Dermis blood vessel endothelial cell (primary cell): ENCODE results near the gene CD180. TPM values are rescaled to one million over a fixed set of nuclear protein-coding genes. Genes with fewer than 3 reads are reported as not detected.

Experiments
- DNase-seq: peaks from one replicate; pipeline ENCODE4 v3.0.0; 2010
- total RNA-seq: library from RNA; depleted of rRNA; stranded (reverse); fragments of >200 nt; gene quantifications from 2 replicates; pipeline ENCODE4 v1.2.3, GENCODE V29; 2014

Gene CD180
- total RNA-seq, 1 donor from 2014 or later: not detected

GRCh38 chr5:67160985-67161384 is 35.6 kb downstream of the CD180 start:
- DNase-seq: no peak

DNA sequence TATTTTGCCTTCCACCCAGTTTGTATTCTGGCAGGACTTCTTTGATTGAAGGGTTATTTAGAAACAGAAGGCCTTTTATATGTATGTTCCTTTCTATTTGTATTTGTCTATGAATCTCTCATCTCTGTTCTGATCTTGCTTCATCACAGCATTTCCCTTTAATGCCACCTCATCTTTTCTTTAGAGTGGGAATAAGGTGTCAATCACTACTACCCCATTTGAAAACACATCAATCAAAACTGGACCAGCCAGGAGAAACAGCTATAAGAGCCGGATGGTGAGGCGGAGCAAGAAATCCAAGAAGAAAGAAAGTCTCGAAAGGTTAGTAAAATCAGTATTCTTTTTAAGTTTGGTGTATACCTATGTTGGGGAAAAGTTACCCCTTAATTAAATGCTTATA is 36.3 kb downstream of the CD180 start:
- no peak for DNase-seq

GRCh38 chr5:67156976-67157583 is 39.5 kb downstream of the CD180 start:
- DNase-seq: peak; percentile 64

- no peak for DNase-seq
Measured at GRCh38 chr5:67154556-67155206, 41.9 kb downstream of the CD180 start.

DNA sequence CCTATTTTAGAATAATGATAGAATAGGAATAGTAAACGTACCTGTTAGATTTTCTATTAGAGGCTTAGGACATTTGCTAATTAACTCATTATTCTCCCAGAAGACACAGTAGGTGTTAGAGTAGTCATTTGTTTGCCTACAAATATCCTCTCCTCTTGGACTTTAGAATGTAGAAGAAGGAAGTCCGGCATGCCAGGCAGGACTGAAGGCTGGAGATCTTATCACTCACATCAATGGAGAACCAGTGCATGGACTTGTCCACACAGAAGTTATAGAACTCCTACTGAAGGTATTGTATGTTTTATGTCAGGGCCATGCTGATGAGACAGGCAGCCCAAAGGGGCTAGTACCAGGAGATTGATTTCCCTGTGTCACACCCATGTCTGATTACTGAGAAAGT is 43.3 kb downstream of the CD180 start:
- DNase-seq: no peak

GRCh38 chr5:67152400-67152799 is 44.2 kb downstream of the CD180 start:
- no peak for DNase-seq

GRCh38 chr5:67149951-67150523 is 46.6 kb downstream of the CD180 start:
- DNase-seq: peak; percentile 15

GRCh38 chr5:67149057-67149950 is 47.3 kb downstream of the CD180 start:
- DNase-seq: no peak

DNA sequence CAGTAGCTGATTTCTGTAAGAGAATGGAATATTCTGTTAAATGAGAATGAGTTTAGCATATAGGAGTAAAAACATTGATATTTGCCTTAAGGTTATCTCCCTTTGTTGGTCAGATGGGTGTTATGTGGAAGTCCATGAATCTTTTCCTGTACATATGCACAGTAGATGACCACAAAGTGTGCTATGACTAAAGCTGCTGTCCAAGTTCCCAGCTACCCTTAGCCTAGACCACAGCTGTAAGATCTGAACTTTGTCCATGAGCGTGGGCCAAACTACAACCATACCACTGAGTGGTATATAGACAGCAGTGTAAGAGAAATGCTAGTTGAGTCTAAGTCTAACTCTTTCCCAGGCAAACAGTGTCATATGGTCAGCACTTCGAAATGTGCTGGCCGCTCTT is 48.8 kb downstream of the CD180 start:
- no peak for DNase-seq

- DNase-seq: no peak
Measured at GRCh38 chr5:67146981-67147380, 49.6 kb downstream of the CD180 start.

GRCh38 chr5:67146574-67146973 is 50.0 kb downstream of the CD180 start:
- no peak for DNase-seq

DNA sequence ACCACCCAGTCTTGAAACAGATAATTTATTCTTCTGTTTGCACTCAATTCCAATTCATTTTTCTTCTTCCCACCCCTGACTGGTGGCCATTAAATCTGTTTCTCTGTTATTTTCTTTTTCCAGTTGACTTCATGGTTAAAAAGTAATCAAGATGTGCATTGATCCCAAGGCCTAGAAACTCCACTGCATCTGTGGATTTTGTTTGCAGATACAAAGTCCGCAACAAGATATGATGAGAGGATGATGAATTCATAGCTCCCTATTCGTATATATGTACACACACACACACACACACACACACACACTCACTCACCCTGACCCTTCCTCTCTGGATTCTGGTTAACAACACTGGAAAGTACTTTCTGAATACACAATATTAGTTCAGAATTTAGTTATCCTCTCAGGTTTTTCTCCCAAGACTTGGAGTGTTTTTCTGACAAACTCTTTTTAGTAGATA is 52.4 kb downstream of the CD180 start:
- no peak for DNase-seq

- DNase-seq: no peak
Measured at GRCh38 chr5:67143549-67143948, 53.0 kb downstream of the CD180 start.

DNA sequence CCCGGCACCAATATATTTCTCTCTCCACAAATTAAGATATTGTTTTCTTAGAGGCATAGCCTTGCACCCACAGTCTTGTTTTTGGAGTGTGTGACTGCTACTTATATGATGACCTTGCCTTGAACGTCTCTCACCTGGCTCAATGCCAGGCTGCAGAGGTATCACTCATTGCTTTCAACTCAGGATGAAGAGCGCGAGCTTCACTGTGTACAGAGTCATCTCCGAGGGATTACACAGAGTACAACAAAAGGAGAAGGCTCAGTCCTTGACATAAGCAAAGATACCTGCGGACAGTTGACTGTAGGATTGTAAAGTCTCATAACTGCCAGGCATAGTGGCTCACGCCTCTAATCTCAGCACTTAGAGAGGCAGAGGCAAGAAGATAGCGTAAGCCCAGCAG is 53.8 kb downstream of the CD180 start:
- DNase-seq: no peak

GRCh38 chr5:67141644-67142043 is 55.0 kb downstream of the CD180 start:
- DNase-seq: no peak

DNA sequence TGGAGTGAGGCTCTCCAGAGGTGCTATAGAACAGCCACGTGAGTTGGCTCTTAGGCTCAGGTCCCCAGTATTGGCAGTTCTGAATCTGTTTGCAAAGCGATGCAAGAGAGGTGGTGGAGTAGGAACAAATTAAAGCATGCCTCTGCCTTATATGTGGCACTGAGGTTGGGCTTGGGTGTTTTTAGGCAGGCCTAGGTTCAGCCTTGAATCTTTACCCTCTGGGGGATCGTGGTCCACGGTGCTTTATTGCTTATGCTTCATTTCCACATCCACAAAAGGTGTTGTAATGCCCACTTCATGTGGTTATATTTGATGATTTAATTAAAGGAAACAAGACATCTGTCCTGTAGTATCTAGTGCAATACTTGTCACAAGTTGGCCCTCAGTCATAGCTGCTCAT is 56.2 kb downstream of the CD180 start:
- DNase-seq: no peak

- no peak for DNase-seq
Measured at GRCh38 chr5:67139030-67139429, 57.6 kb downstream of the CD180 start.

DNA sequence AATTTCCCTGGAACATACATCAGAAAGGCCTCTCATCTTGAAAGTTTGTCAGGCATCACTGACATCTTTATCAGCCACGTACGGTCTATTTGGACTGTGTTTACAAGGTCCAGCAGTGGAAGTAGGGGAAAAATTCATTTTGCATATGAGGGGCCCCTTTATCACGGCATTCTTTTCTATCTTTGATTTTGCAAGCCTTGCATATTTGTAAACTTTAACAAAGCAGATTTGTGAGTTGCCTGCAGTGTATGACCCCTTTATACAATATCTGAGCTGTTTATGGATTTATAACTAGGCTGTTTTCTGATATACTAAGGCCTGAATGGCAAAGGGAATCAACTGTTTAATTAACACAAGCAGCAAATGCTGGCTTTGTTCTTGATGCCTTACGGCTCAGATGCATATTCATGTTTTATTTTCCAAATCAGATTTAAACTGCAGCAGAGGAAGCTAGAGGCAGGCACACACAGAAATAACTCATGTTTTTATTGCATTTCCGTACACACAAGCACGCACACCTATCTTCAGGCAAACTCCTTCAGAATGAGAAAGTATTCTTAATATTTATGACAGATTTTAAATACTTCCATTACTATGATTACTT is 61.1 kb downstream of the CD180 start:
- no peak for DNase-seq

DNA sequence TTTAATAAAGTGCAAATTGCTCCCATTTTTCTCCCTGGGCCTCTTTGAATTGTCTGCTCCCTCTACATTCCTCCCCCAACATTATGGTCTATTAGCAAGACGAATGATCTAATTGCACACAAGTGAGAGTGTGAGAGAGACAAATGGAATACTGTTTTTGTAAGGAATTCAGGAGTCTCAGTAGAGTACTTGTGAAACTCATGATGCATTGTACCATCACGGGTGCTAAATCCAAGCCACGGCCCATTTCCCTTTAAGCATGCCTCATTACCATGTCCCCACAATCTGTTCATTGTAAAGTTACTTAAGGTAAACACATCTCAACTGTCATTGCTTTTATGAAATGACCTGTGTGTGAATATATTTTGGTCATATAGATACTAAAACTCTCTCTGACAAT is 62.8 kb downstream of the CD180 start:
- no peak for DNase-seq

DNA sequence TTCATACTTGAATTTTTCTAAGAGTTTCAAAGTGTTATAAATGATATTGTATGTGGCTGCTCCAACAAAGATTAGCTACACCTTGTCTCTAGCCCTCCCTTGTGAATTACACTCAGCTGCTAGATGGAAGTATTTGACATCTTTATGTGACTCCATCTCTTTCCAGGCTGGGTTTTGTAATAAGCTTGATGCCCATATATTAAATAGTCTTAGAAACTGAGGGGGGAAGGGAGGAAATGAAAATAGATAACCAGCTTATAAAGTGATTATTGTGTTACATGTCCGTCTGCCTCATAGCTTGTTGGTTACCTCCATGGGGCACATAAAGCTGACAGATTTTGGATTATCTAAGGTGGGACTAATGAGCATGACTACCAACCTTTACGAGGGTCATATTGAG is 63.4 kb downstream of the CD180 start:
- no peak for DNase-seq

DNA sequence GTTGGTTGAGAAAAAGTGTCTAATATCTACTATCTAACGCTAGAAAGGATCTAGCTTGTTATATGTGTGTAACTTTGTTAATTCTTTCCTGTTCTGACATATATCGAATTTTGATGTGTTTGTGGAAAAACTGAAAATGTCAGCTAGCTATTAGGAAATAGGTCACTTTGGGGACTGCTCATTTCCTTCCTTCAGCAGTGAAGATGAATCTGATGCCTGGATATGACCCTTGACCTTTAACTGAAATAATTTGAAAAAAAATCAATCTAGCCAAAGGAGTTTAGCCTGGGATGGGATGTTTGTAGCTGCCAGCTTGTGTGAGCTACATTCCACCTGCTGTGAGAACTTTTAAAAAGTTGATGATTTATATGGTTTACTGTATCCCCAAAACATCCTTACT is 66.8 kb downstream of the CD180 start:
- DNase-seq: no peak
